Mesothelial cell of epicardium (in vitro differentiated cells): Measurements from ENCODE around the gene SETD4. TPM values are rescaled to one million over a fixed set of nuclear protein-coding genes. Genes with fewer than 3 reads are reported as not detected.

Experiments
- DNase-seq, 2 experiments: peaks; one replicate each; pipeline ENCODE4 v3.0.0; 2021; ENCODE audit warnings: low spot score in 2 of 2; ENCODE audit not compliant: unreplicated experiment in 2 of 2
- H3K27ac Mint-ChIP-seq: 2 replicates; pipeline ENCODE4 v1.8.0; 2021; ENCODE audit warnings: mixed read lengths
- H3K27me3 Mint-ChIP-seq: 2 replicates; pipeline ENCODE4 v1.8.0; 2021; ENCODE audit warnings: low read depth, mixed read lengths
- H3K36me3 Mint-ChIP-seq: 2 replicates; pipeline ENCODE4 v1.8.0; 2021; ENCODE audit warnings: mixed read lengths
- H3K4me1 Mint-ChIP-seq: 2 replicates; pipeline ENCODE4 v1.8.0; 2021; ENCODE audit warnings: mixed read lengths
- H3K4me3 Mint-ChIP-seq: 2 replicates; pipeline ENCODE4 v1.8.0; 2021; ENCODE audit warnings: mild to moderate bottlenecking, moderate library complexity, mixed read lengths
- H3K9me3 Mint-ChIP-seq: 2 replicates; pipeline ENCODE4 v1.8.0; 2021; ENCODE audit warnings: mixed read lengths
- CTCF ChIP-seq: fragments of 200-600 bp; sonication (generic); IDR thresholded peaks from one replicate; pipeline ENCODE4 v1.5.0; 2021; ENCODE audit warnings: antibody characterized with exemption; ENCODE audit not compliant: unreplicated experiment
- total RNA-seq: library from RNA; stranded (reverse); gene quantifications from 3 replicates; pipeline ENCODE4 v1.2.1, GENCODE V29; 2021

The SETD4 gene
- total RNA-seq, 1 donor from 2014 or later: 29.7 TPM

GRCh38 chr21:35990609-35991008 lies 69.7 kb downstream of the SETD4 start:
- Mint-ChIP-seq H3K27ac (no peak overlapping the region), H3K36me3 (no peaks in the 10 kb centered on the region), H3K4me1 (no peaks in the 10 kb centered on the region), H3K4me3 (no peak overlapping the region), H3K9me3 (no peaks in the 10 kb centered on the region), H3K27me3 (peaks cover 7% of the 10 kb centered on the region)
- DNase-seq: no peak
- TF ChIP-seq CTCF: no peak

- no peaks in the 10 kb centered on the region for H3K9me3 Mint-ChIP-seq
Measured at GRCh38 chr21:35989138-35989735, 71.1 kb downstream of the SETD4 start.

GRCh38 chr21:35988416-35989137 lies 71.7 kb downstream of the SETD4 start:
- no peaks in the 10 kb centered on the region for H3K36me3 Mint-ChIP-seq
- DNase-seq: no peak
- no peak overlapping the region for H3K27ac Mint-ChIP-seq
- no peak for TF ChIP-seq CTCF
- peaks cover 9% of the 10 kb centered on the region for H3K4me1 Mint-ChIP-seq
- H3K9me3 Mint-ChIP-seq: peaks cover 5% of the 10 kb centered on the region
- no peak overlapping the region for H3K4me3 Mint-ChIP-seq
- peaks cover 1% of the 10 kb centered on the region for H3K27me3 Mint-ChIP-seq

More at GRCh38 chr21:35989138-35989735, 71.1 kb downstream of the SETD4 start:
- TF ChIP-seq CTCF: no peak
- Mint-ChIP-seq H3K4me3 (no peak overlapping the region), H3K27ac (no peak overlapping the region), H3K4me1 (peaks cover 9% of the 10 kb centered on the region), H3K27me3 (peaks cover 1% of the 10 kb centered on the region), H3K36me3 (no peaks in the 10 kb centered on the region)
- no peak for DNase-seq

- no peak overlapping the region for H3K4me3 Mint-ChIP-seq
- no peak for TF ChIP-seq CTCF
- peaks cover 1% of the 10 kb centered on the region for H3K27me3 Mint-ChIP-seq
Measured at GRCh38 chr21:35987475-35987874, 72.9 kb downstream of the SETD4 start.

GRCh38 chr21:35984654-35985361 lies 75.5 kb downstream of the SETD4 start:
- peaks cover 9% of the 10 kb centered on the region for H3K9me3 Mint-ChIP-seq
- no peaks in the 10 kb centered on the region for H3K36me3 Mint-ChIP-seq
- TF ChIP-seq CTCF: no peak
- no peak overlapping the region for H3K4me3 Mint-ChIP-seq
- DNase-seq: no peak
- H3K27me3 Mint-ChIP-seq: peaks cover 1% of the 10 kb centered on the region
- H3K27ac Mint-ChIP-seq: no peak overlapping the region
- H3K4me1 Mint-ChIP-seq: peaks cover 9% of the 10 kb centered on the region

More at GRCh38 chr21:35987475-35987874, 72.9 kb downstream of the SETD4 start:
- no peak for DNase-seq
- Mint-ChIP-seq H3K4me1 (peaks cover 9% of the 10 kb centered on the region), H3K36me3 (no peaks in the 10 kb centered on the region), H3K27ac (no peak overlapping the region), H3K9me3 (peaks cover 9% of the 10 kb centered on the region)

Other genes with a start within 250 kb of the SETD4 start
- gene CBR1, start 9.5 kb upstream of the SETD4 start, total RNA-seq: 10.0 to 12.3 TPM (median 11.8 TPM) in 3 replicates
- gene CBR3, start 74.6 kb upstream of the SETD4 start, total RNA-seq: 0.31 TPM in 1 of 3 replicates, not detected in the others
- gene DOP1B, start 96.3 kb upstream of the SETD4 start, total RNA-seq: 12.3 to 14.8 TPM (median 13.0 TPM) in 3 replicates